ENCODE measurements around the gene LCN9.

LCN9 gene

DNA sequence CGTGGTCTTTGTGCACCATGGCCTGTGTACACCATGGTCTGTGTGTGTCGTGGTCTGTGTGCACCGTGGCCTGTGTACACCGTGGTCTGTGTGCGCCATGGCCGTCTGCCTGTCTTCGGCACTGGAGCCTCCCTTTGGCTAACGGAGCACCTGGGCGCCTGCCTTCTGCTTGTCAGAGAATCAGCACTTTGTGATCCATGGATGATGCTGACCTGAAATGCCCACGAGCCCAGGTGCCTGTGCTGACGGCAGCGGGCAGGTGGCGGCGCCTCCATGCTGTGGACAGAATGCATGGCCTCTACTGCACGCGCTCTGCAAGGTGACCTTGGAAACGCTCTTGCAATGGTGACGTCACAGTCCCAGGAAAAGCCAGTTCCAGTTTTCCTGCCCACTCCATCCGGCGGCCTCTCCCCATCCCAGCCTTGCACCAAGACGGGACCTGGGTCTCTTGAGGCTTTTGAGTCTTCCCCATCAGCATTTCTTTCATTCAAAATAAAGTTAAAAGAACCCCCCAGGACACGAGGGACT, 14.6 kb downstream of the LCN9 start:
- Histone ChIP-seq H3K27me3 (replicated peaks; ENCODE audit: control insufficient read depth, insufficient read depth, low read length) (no peaks in the 10 kb centered on the region), H3K36me3 (ENCODE audit: control insufficient read depth, insufficient read depth, low read length) (no peaks in the 10 kb centered on the region), H3K4me3 (replicated peaks; ENCODE audit: low read depth, low read length) (no peak overlapping the region)
- TF ChIP-seq, protein P1, sequence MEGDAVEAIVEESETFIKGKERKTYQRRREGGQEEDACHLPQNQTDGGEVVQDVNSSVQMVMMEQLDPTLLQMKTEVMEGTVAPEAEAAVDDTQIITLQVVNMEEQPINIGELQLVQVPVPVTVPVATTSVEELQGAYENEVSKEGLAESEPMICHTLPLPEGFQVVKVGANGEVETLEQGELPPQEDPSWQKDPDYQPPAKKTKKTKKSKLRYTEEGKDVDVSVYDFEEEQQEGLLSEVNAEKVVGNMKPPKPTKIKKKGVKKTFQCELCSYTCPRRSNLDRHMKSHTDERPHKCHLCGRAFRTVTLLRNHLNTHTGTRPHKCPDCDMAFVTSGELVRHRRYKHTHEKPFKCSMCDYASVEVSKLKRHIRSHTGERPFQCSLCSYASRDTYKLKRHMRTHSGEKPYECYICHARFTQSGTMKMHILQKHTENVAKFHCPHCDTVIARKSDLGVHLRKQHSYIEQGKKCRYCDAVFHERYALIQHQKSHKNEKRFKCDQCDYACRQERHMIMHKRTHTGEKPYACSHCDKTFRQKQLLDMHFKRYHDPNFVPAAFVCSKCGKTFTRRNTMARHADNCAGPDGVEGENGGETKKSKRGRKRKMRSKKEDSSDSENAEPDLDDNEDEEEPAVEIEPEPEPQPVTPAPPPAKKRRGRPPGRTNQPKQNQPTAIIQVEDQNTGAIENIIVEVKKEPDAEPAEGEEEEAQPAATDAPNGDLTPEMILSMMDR (IDR thresholded peaks at IDR 0.05; ENCODE audit: insufficient read depth, low read length, poor library complexity, severe bottlenecking), result no peak
- DNase-seq (ENCODE audit: extremely low read depth, insufficient read length), result no peak

DNA sequence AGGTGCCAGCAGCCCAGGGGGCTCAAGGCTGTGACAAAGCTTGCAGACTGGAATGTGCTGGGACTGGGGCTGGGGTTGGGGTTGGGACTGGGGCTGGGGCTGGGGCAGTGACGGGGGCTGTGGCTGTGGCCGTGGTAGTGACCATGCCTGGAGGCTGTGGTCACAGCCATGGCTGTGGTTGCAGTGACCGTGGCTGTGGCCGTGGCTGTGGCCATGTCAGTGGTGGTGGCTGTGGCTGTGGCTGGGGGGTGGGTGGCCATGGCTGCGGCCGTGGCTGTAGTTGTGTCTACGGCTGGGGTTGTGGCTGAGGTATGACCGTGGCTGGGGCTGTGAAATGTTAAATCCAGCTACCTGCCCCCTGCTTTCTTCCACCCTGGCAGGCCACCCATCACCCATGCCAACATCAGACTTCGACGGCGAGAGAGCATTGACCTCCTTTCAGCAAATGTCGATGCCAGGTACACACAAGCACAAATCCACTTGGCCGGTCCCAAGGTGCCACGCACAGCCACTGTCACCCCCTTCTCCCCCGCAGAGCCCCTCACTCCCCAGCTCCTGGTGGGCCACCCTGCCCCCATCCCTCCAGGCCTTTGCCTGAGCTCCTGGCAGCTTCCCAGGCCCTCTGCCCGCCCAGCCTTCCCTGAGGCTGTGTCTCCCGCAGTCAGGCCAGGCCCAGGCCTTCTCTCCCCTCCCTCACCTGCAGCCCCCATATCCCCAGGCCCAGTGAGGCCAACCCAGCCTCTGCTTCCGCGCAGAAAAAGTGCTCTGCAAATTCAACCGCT, 15.3 kb downstream of the LCN9 start:
- H3K36me3 ChIP-seq (ENCODE audit: control insufficient read depth, insufficient read depth, low read length), result no peaks in the 10 kb centered on the region
- no peak overlapping the region for H3K4me3 ChIP-seq (replicated peaks; ENCODE audit: low read depth, low read length)
- DNase-seq (ENCODE audit: extremely low read depth, insufficient read length), result no peak
- TF ChIP-seq, protein P1 (IDR thresholded peaks at IDR 0.05; ENCODE audit: insufficient read depth, low read length, poor library complexity, severe bottlenecking), result no peak
- no peaks in the 10 kb centered on the region for H3K27me3 ChIP-seq (replicated peaks; ENCODE audit: control insufficient read depth, insufficient read depth, low read length)

DNA sequence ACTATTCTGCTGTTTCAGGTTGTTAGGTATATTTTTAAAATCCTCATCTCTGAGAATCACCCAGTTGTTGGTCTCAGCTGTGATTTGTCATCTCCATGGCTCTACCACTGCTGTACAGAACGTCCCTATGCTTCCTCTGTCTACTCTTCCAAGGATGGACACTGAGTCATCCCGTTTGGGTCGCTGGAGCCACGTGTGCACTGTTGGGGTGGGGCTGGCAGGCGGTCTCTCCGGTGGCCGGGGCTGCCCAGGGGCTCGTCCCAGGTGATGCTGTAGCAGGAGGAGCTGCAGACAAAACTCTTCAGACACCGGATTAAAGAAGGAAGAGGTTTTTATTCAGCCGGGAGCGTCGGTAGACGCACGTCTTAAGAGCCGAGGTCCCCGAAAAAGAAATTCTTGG, 16.9 kb downstream of the LCN9 start:
- TF ChIP-seq, protein P1 (IDR thresholded peaks at IDR 0.05; ENCODE audit: insufficient read depth, low read length, poor library complexity, severe bottlenecking), result no peak

DNA sequence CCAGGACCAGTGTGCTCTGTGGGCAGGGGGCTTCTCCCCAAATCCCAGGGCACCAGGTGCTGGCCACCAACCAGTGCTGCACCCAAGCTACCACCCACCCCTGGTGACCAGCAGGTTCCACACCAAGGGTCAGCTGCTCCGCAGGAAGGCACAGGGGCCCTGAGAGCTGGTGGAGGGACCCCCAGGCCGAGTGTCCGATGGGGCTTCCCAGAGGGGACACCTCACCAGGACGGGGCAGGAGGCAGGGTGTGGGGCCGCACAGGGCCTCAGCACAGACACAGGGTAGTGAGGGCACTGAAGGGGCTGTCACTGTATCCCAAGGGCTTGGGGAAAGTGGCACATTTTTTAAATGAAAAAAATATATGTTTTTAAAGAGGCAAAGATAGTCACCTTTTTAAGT, 18.1 kb downstream of the LCN9 start:
- H3K36me3 ChIP-seq (ENCODE audit: control insufficient read depth, insufficient read depth, low read length), result no peaks in the 10 kb centered on the region
- H3K4me3 ChIP-seq (replicated peaks; ENCODE audit: low read depth, low read length), result no peak overlapping the region
- H3K27me3 ChIP-seq (replicated peaks; ENCODE audit: control insufficient read depth, insufficient read depth, low read length), result no peaks in the 10 kb centered on the region
- DNase-seq (ENCODE audit: extremely low read depth, insufficient read length), result no peak
- TF ChIP-seq, protein P1 (IDR thresholded peaks at IDR 0.05; ENCODE audit: insufficient read depth, low read length, poor library complexity, severe bottlenecking), result no peak

More for the DNA sequence above, 16.9 kb downstream of the LCN9 start:
- DNase-seq (ENCODE audit: extremely low read depth, insufficient read length), result no peak
- Histone ChIP-seq H3K36me3 (ENCODE audit: control insufficient read depth, insufficient read depth, low read length) (no peaks in the 10 kb centered on the region), H3K4me3 (replicated peaks; ENCODE audit: low read depth, low read length) (no peak overlapping the region), H3K27me3 (replicated peaks; ENCODE audit: control insufficient read depth, insufficient read depth, low read length) (no peaks in the 10 kb centered on the region)

DNA sequence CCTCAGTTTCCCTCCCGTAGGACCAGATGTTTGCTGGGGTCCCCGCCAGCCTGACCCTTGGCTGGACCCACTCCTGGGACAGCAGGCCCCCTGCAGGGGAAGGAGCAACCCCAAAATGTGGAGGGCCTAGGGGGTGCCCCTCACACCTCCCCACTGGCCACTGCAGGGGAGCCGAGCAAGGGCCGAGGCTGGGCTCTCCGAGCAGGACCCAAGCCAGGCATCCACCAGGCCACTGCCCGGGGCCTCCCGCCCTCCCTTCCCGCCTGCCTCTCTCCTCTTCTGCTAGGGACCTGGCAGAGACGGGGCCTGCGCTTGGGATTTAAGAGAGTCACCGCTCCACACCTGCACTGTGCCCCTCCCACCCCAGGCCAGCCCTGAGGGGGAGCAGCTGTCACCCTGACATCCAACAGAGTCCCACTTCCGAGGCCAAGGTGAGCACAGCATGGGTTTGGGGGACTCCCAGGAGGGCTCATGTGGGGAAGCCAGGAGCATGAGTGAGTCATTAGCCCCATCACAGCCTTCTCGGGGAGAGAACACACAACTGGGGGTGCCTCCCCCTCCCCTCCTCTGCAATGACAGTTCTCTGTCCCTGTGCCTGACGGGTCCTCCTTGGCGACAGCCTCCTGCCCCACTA, 20.4 kb downstream of the LCN9 start:
- H3K36me3 ChIP-seq (ENCODE audit: control insufficient read depth, insufficient read depth, low read length), result no peaks in the 10 kb centered on the region
- no peak for DNase-seq (ENCODE audit: extremely low read depth, insufficient read length)
- H3K4me3 ChIP-seq (replicated peaks; ENCODE audit: low read depth, low read length), result no peak overlapping the region
- H3K27me3 ChIP-seq (replicated peaks; ENCODE audit: control insufficient read depth, insufficient read depth, low read length), result no peaks in the 10 kb centered on the region
- TF ChIP-seq, protein P1 (IDR thresholded peaks at IDR 0.05; ENCODE audit: insufficient read depth, low read length, poor library complexity, severe bottlenecking), result no peak

Data from GM06990 (cell line).